ENCODE measurements around the gene SLC45A1. TPM values are rescaled to one million over a fixed set of nuclear protein-coding genes. Genes with fewer than 3 reads are reported as not detected.

The SLC45A1 gene
- total RNA-seq, 1 experiment from 2014 or later = 0.20 TPM

GRCh38 chr1:8285103-8285502, 32.8 kb upstream of the SLC45A1 start:
- H4K20me1 ChIP-seq (ENCODE audit: insufficient read depth) = no peaks in the 10 kb centered on the region
- H2AFZ ChIP-seq = no peak overlapping the region
- CTCF ChIA-PET = no interaction called here
- intact Hi-C loops (cut with micrococcal nuclease; ENCODE audit: unreplicated experiment) = no loop called here
- no peak overlapping the region for H3K4me2 ChIP-seq
- no peaks in the 10 kb centered on the region for H3K9me3 ChIP-seq (ENCODE audit: insufficient read depth, low read depth)
- H3K4me1 ChIP-seq (replicated peaks; ENCODE audit: insufficient read depth) = no peaks in the 10 kb centered on the region
- H3K27me3 ChIP-seq (ENCODE audit: insufficient read depth, low read depth) = no peaks in the 10 kb centered on the region
- no TSS peak for BruUV-seq (replicated peaks)
- H3K4me3 ChIP-seq = no peak overlapping the region
- no peaks in the 10 kb centered on the region for H3K36me3 ChIP-seq (ENCODE audit: low read depth)
- no peak for TF ChIP-seq CTCF (conservative IDR thresholded peaks at IDR 0.05)
- TF ChIP-seq EZH2 (IDR thresholded peaks at IDR 0.05; ENCODE audit: low read depth) = no peak
- POLR2A ChIA-PET (ENCODE audit: unreplicated experiment) = no interaction called here
- H3K9me2 ChIP-seq (ENCODE audit: insufficient read depth) = no peaks in the 10 kb centered on the region
- H3K27ac ChIP-seq = no peak overlapping the region
- no peak for DNase-seq
- H3F3A ChIP-seq (ENCODE audit: insufficient read depth, low read depth) = no peaks in the 10 kb centered on the region
- H3K79me2 ChIP-seq (ENCODE audit: low read depth) = no peaks in the 10 kb centered on the region

- TF ChIP-seq CTCF (conservative IDR thresholded peaks at IDR 0.05) (no peak), EZH2 (IDR thresholded peaks at IDR 0.05; ENCODE audit: low read depth) (no peak)
- Histone ChIP-seq H2AFZ (no peak overlapping the region), H3K9me3 (ENCODE audit: insufficient read depth, low read depth) (no peaks in the 10 kb centered on the region), H4K20me1 (ENCODE audit: insufficient read depth) (no peaks in the 10 kb centered on the region), H3F3A (ENCODE audit: insufficient read depth, low read depth) (no peaks in the 10 kb centered on the region), H3K4me3 (no peak overlapping the region), H3K27me3 (ENCODE audit: insufficient read depth, low read depth) (no peaks in the 10 kb centered on the region), H3K4me2 (no peak overlapping the region), H3K79me2 (ENCODE audit: low read depth) (no peaks in the 10 kb centered on the region), H3K9me2 (ENCODE audit: insufficient read depth) (no peaks in the 10 kb centered on the region), H3K4me1 (replicated peaks; ENCODE audit: insufficient read depth) (no peaks in the 10 kb centered on the region), H3K36me3 (ENCODE audit: low read depth) (no peaks in the 10 kb centered on the region), H3K27ac (no peak overlapping the region)
- CTCF ChIA-PET = no interaction called here
- no TSS peak for BruUV-seq (replicated peaks)
- no peak for DNase-seq
- intact Hi-C loops (cut with micrococcal nuclease; ENCODE audit: unreplicated experiment) = no loop called here
- POLR2A ChIA-PET (ENCODE audit: unreplicated experiment) = no interaction called here
Observed at GRCh38 chr1:8285965-8286364, 31.9 kb upstream of the SLC45A1 start.

GRCh38 chr1:8293118-8293517, 24.8 kb upstream of the SLC45A1 start:
- Histone ChIP-seq H3K9me2 (ENCODE audit: insufficient read depth) (no peaks in the 10 kb centered on the region), H3K4me2 (no peak overlapping the region), H3K27me3 (ENCODE audit: insufficient read depth, low read depth) (no peaks in the 10 kb centered on the region), H3K4me1 (replicated peaks; ENCODE audit: insufficient read depth) (no peaks in the 10 kb centered on the region), H2AFZ (no peak overlapping the region), H3K9me3 (ENCODE audit: insufficient read depth, low read depth) (no peaks in the 10 kb centered on the region), H3K27ac (no peak overlapping the region), H3K79me2 (ENCODE audit: low read depth) (no peaks in the 10 kb centered on the region), H3K36me3 (ENCODE audit: low read depth) (no peaks in the 10 kb centered on the region), H3K4me3 (no peak overlapping the region), H3F3A (ENCODE audit: insufficient read depth, low read depth) (no peaks in the 10 kb centered on the region), H4K20me1 (ENCODE audit: insufficient read depth) (no peaks in the 10 kb centered on the region)
- POLR2A ChIA-PET (ENCODE audit: unreplicated experiment) = no interaction called here
- CTCF ChIA-PET = interaction anchor here (0.7 kb wide), 1 partner anchor 231 kb away, joined by 3 read pairs; no protein-coding TSS in a partner anchor
- no peak for DNase-seq
- intact Hi-C loops (cut with micrococcal nuclease; ENCODE audit: unreplicated experiment) = no loop called here
- BruUV-seq (replicated peaks) = no TSS peak
- TF ChIP-seq EZH2 (IDR thresholded peaks at IDR 0.05; ENCODE audit: low read depth) (no peak), CTCF (conservative IDR thresholded peaks at IDR 0.05) (no peak)

All from PC-9 (cell line).